H1 (cell line): ENCODE results near the gene TCF7L2. TPM values are rescaled to one million over a fixed set of nuclear protein-coding genes. Genes with fewer than 3 reads are reported as not detected.

Experiments
- CTCF ChIA-PET: fragments of 300-600 bp; sonication (Branson Sonifier 250); formaldehyde crosslinking; loops from one replicate; lab custom pipeline; 2021; ENCODE audit not compliant: partially characterized antibody; lab: Charles Lee
- POLR2A ChIA-PET: fragments of 300-600 bp; sonication (Branson Sonifier 250); formaldehyde crosslinking; loops from one replicate; lab custom pipeline; 2021; ENCODE audit warnings: inconsistent platforms; ENCODE audit not compliant: partially characterized antibody; lab: Charles Lee
- DNase-seq, 2 experiments: peaks; one replicate each; pipeline versions ENCODE4 v3.0.0 to v3.0.0-alpha.2; 2010 to 2022; ENCODE audit warnings: low spot score in 2 of 2, low read depth in 1 of 2, mixed read lengths in 1 of 2
- FAIRE-seq: peaks from 2 replicates; lab custom pipeline; 2011; peaks lifted over from hg19 to GRCh38; lab: Jason Lieb, UNC
- H2AFZ ChIP-seq: 2 replicates; pipeline ENCODE4 v1.8.1; 2012; ENCODE audit warnings: low read length, inconsistent platforms
- H2AK5ac ChIP-seq: 2 replicates; pipeline ENCODE4 v1.6.1; 2013; ENCODE audit warnings: low read depth, low read length
- H2BK120ac ChIP-seq: replicated peaks from 2 replicates; pipeline ENCODE3; 2013; ENCODE audit warnings: low read depth, low read length, inconsistent platforms
- H2BK12ac ChIP-seq: 2 replicates; pipeline ENCODE4 v1.6.1; 2013; ENCODE audit warnings: low read depth, low read length
- H2BK15ac ChIP-seq: 2 replicates; pipeline ENCODE4 v1.6.1; 2013; ENCODE audit warnings: low read length
- H2BK20ac ChIP-seq: 2 replicates; pipeline ENCODE4 v1.6.1; 2013; ENCODE audit warnings: low read length
- H2BK5ac ChIP-seq: 2 replicates; pipeline ENCODE4 v1.6.1; 2013; ENCODE audit warnings: low read depth, low read length
- H3K14ac ChIP-seq: 2 replicates; pipeline ENCODE4 v1.6.1; 2013; ENCODE audit warnings: inconsistent platforms; ENCODE audit not compliant: insufficient read length
- H3K18ac ChIP-seq: 2 replicates; pipeline ENCODE4 v1.6.1; 2013; ENCODE audit warnings: low read length; ENCODE audit errors: extremely low read depth
- H3K23ac ChIP-seq: 2 replicates; pipeline ENCODE4 v1.6.1; 2013; ENCODE audit warnings: inconsistent platforms; ENCODE audit not compliant: insufficient read length
- H3K23me2 ChIP-seq: 2 replicates; pipeline ENCODE4 v1.6.1; 2013; ENCODE audit warnings: low read depth, low read length
- H3K27ac ChIP-seq: 2 replicates; pipeline ENCODE4 v1.6.1; 2011; ENCODE audit warnings: low read depth, low read length, inconsistent platforms
- H3K27me3 ChIP-seq, 4 experiments: replicated peaks in 1 of 4; 1 replicate in 1 of 4; 2 replicates in 3 of 4; pipeline versions ENCODE4 v1.6.1 to v1.8.1; 2011 to 2013; ENCODE audit warnings: low read length in 3 of 4, mild to moderate bottlenecking in 3 of 4, inconsistent platforms in 2 of 4, mixed read lengths in 2 of 4, moderate library complexity in 1 of 4; ENCODE audit not compliant: control insufficient read depth in 3 of 4, insufficient read depth in 3 of 4; ENCODE audit errors: extremely low read depth in 1 of 4
- H3K36me3 ChIP-seq, 4 experiments: 2 replicates each; pipeline versions ENCODE4 v1.6.1 to v1.8.1; 2011 to 2013; ENCODE audit warnings: mild to moderate bottlenecking in 4 of 4, low read length in 3 of 4, moderate library complexity in 2 of 4, control low read depth in 1 of 4, inconsistent platforms in 1 of 4; ENCODE audit not compliant: insufficient read depth in 4 of 4, control insufficient read depth in 2 of 4
- H3K4ac ChIP-seq: replicated peaks from 2 replicates; pipeline ENCODE3; 2013; ENCODE audit warnings: low read length, low read depth, mixed read lengths, inconsistent platforms; ENCODE audit not compliant: insufficient read length
- H3K4me1 ChIP-seq, 4 experiments: replicated peaks in 1 of 4; 1 replicate in 1 of 4; 2 replicates in 3 of 4; pipeline versions ENCODE4 v1.6.1 to v1.8.1; 2011 to 2013; ENCODE audit warnings: low read length in 3 of 4, inconsistent platforms in 2 of 4, mixed read lengths in 1 of 4; ENCODE audit not compliant: insufficient read depth in 4 of 4, control insufficient read depth in 3 of 4
- H3K4me2 ChIP-seq, 2 experiments: 2 replicates each; pipeline versions ENCODE4 v1.6.1 to v1.8.1; 2011 to 2013; ENCODE audit warnings: low read depth in 2 of 2, low read length in 2 of 2, control low read depth in 1 of 2, inconsistent platforms in 1 of 2, mild to moderate bottlenecking in 1 of 2; ENCODE audit not compliant: insufficient read depth in 1 of 2
- H3K4me3 ChIP-seq, 4 experiments: fragments of 200-600, 300-600 bp in 1 of 4; sonication (generic), shearing (Covaris generic), sonication (Bioruptor Twin) in 1 of 4; 2 replicates each; pipeline versions ENCODE4 v1.5.1 to v1.8.1; 2011 to 2016; ENCODE audit warnings: low read length in 4 of 4, low read depth in 3 of 4, control low read depth in 2 of 4, inconsistent platforms in 2 of 4, mild to moderate bottlenecking in 2 of 4, mixed read lengths in 1 of 4, moderate library complexity in 1 of 4; ENCODE audit not compliant: insufficient read depth in 2 of 4; ENCODE audit errors: extremely low read depth in 1 of 4
- H3K56ac ChIP-seq: replicated peaks from 2 replicates; pipeline ENCODE3; 2013; ENCODE audit warnings: low read depth, mild to moderate bottlenecking, mixed read lengths, low read length, inconsistent platforms; ENCODE audit not compliant: insufficient read length
- H3K79me1 ChIP-seq: 2 replicates; pipeline ENCODE4 v1.6.1; 2013; ENCODE audit warnings: low read depth, low read length, control low read depth
- H3K79me2 ChIP-seq, 2 experiments: 2 replicates each; pipeline versions ENCODE4 v1.6.1 to v1.8.1; 2012 to 2013; ENCODE audit warnings: low read length in 2 of 2, mild to moderate bottlenecking in 2 of 2, inconsistent platforms in 1 of 2; ENCODE audit not compliant: insufficient read depth in 2 of 2, control insufficient read depth in 1 of 2
- H3K9ac ChIP-seq, 4 experiments: replicated peaks in 1 of 4; 1 replicate in 1 of 4; 2 replicates in 3 of 4; pipeline versions ENCODE4 v1.6.1 to v1.8.1; 2011 to 2013; ENCODE audit warnings: low read depth in 3 of 4, low read length in 3 of 4, control low read depth in 2 of 4, mild to moderate bottlenecking in 2 of 4, moderate library complexity in 2 of 4, inconsistent platforms in 1 of 4; ENCODE audit errors: extremely low read depth in 1 of 4
- H3K9me3 ChIP-seq, 2 experiments: 2 replicates each; pipeline versions ENCODE4 v1.6.1 to v1.8.1; 2012 to 2013; ENCODE audit warnings: mild to moderate bottlenecking in 2 of 2, moderate library complexity in 2 of 2, control low read depth in 1 of 2, inconsistent platforms in 1 of 2, low read depth in 1 of 2, low read length in 1 of 2, mixed read lengths in 1 of 2; ENCODE audit not compliant: insufficient read depth in 2 of 2
- H4K20me1 ChIP-seq, 2 experiments: replicated peaks in 1 of 2; 2 replicates each; pipeline versions ENCODE3 to v1.8.1; 2011 to 2013; ENCODE audit warnings: inconsistent platforms in 2 of 2, low read length in 2 of 2, mild to moderate bottlenecking in 1 of 2; ENCODE audit not compliant: insufficient read depth in 2 of 2, control insufficient read depth in 1 of 2
- H4K5ac ChIP-seq: 2 replicates; pipeline ENCODE4 v1.6.1; 2013; ENCODE audit warnings: low read length, low read depth, mixed read lengths, inconsistent platforms; ENCODE audit not compliant: insufficient read length
- H4K8ac ChIP-seq: 2 replicates; pipeline ENCODE4 v1.8.0; 2013; ENCODE audit warnings: mild to moderate bottlenecking, moderate library complexity, low read length, inconsistent platforms; ENCODE audit not compliant: insufficient read depth; ENCODE audit errors: extremely low read depth
- H4K91ac ChIP-seq: replicated peaks from 2 replicates; pipeline ENCODE3; 2013; ENCODE audit warnings: low read length, mixed read lengths, inconsistent platforms; ENCODE audit not compliant: insufficient read length
- CBX5 ChIP-seq: fragments of 300-800, 300-1000 bp; sonication (generic); IDR thresholded peaks from 2 replicates; pipeline ENCODE4 v1.7.1; 2016; ENCODE audit warnings: antibody characterized with exemption, low read length, low read depth
- CHD2 ChIP-seq: IDR thresholded peaks from 2 replicates; pipeline ENCODE4 v1.6.1; 2012; ENCODE audit warnings: low read length, improper control_type of control experiment
- JUND ChIP-seq: IDR thresholded peaks from 2 replicates; pipeline ENCODE4 v1.6.1; 2011; ENCODE audit warnings: mild to moderate bottlenecking, improper control_type of control experiment, low read length
- KDM1A ChIP-seq: fragments of 200-600, 300-600 bp; sonication (generic); IDR thresholded peaks from 2 replicates; pipeline ENCODE4 v1.7.1; 2016; ENCODE audit warnings: mild to moderate bottlenecking, low read length, borderline replicate concordance
- MAFK ChIP-seq: IDR thresholded peaks from 2 replicates; pipeline ENCODE4 v1.6.1; 2012; ENCODE audit warnings: low read depth, mild to moderate bottlenecking, improper control_type of control experiment, low read length
- RXRA ChIP-seq: IDR thresholded peaks from 2 replicates; pipeline ENCODE4 v1.6.1; 2011; ENCODE audit warnings: low read depth, mild to moderate bottlenecking, low read length, moderate library complexity; ENCODE audit not compliant: insufficient read depth
- SP1 ChIP-seq: IDR thresholded peaks from 2 replicates; pipeline ENCODE4 v1.6.1; 2011; ENCODE audit warnings: low read depth, low read length
- SRF ChIP-seq: IDR thresholded peaks from 2 replicates; pipeline ENCODE4 v1.6.1; 2011; ENCODE audit warnings: mild to moderate bottlenecking, low read depth, low read length, moderate library complexity
- WGBS, 2 experiments: shearing (Covaris generic) in 1 of 2; methylation state at CpG; one replicate each; pipeline versions ENCODE4 v1.1.6 to v1.1.7; 2013 to 2015; ENCODE audit warnings: low lambda C conversion rate in 2 of 2, mixed read lengths in 2 of 2, inconsistent platforms in 1 of 2, low coverage in 1 of 2, missing lambda C conversion rate in 1 of 2; ENCODE audit not compliant: insufficient replicate concordance in 2 of 2, insufficient coverage in 1 of 2, insufficient read length in 1 of 2; ENCODE audit errors: extremely low coverage in 1 of 2, missing lambda C conversion rate in 1 of 2; 5-methylcytosine and 5-hydroxymethylcytosine counted together
- polyA plus RNA-seq, 7 experiments: library from polyadenylated mRNA; depleted of rRNA in 3 of 7; stranded (reverse) in 5 of 7; unstranded in 2 of 7; fragments of >200 nt in 5 of 7; fragments of 200-250 nt in 2 of 7; gene quantifications; 1 replicate in 5 of 7; 2 replicates in 1 of 7; 4 replicates in 1 of 7; pipeline versions ENCODE4 v1.2.1 to v1.2.3, GENCODE V29; 2011 to 2013; ENCODE audit warnings: missing spikeins in 2 of 7, mixed read lengths in 2 of 7
- total RNA-seq: library from RNA; stranded (reverse); fragmentation: NEBNext Ultra II Directional; extraction: Animal tissue kit (Norgen Biotek cat#: 25700); gene quantifications from 2 replicates; pipeline ENCODE4 v1.2.1, GENCODE V29; 2021

Gene TCF7L2
- total and polyA plus RNA-seq, 2 of the 8 experiments (the other 6 are each of a cell fraction or from before 2014, with no cell fraction given): 33.9 to 67.3 TPM

- no peak overlapping the region for H3K4me2 ChIP-seq
- no peaks in the 10 kb centered on the region for H3K36me3 ChIP-seq
- CTCF ChIA-PET: interaction anchor here (0.5 to 1.0 kb wide), 5 partner anchors 31 to 589 kb away, joined by 3 to 4 read pairs (median 3); no protein-coding TSS in a partner anchor
- H2BK120ac ChIP-seq: no peak overlapping the region
- H3K4me1 ChIP-seq: peaks cover 0 to 19% (median 10%) of the 10 kb centered on the region in 4 experiments; a peak in 5 of 7 replicates
- H4K91ac ChIP-seq: no peak overlapping the region
- no peak overlapping the region for H2BK20ac ChIP-seq
- no peak overlapping the region for H2BK12ac ChIP-seq
- POLR2A ChIA-PET: no interaction called here
- H3K56ac ChIP-seq: no peak overlapping the region
- H2AK5ac ChIP-seq: no peak overlapping the region
- no peak overlapping the region for H3K14ac ChIP-seq
- H3K18ac ChIP-seq: no peak overlapping the region
- no peak for FAIRE-seq
- no peaks in the 10 kb centered on the region for H3K27me3 ChIP-seq
- H3K9me3 ChIP-seq: no peaks in the 10 kb centered on the region
- H2BK5ac ChIP-seq: no peak overlapping the region
- H3K79me2 ChIP-seq: peaks cover 0 to 95% of the 10 kb centered on the region in 2 experiments; a peak in 3 of 4 replicates
- peaks cover 5% of the 10 kb centered on the region for H3K79me1 ChIP-seq
- 93% methylated on average over 10 of the region's 10 CpGs; no CpG with 5 or more reads in 1 of the 2 experiments for WGBS, 2 experiments
- H3K4me3 ChIP-seq: no peak overlapping the region
- no peak overlapping the region for H3K9ac ChIP-seq
- DNase-seq: no peak
- H4K5ac ChIP-seq: no peak overlapping the region
- H3K4ac ChIP-seq: no peak overlapping the region
- no peak overlapping the region for H2AFZ ChIP-seq
- no peak overlapping the region for H4K8ac ChIP-seq
- H3K23ac ChIP-seq: no peak overlapping the region
- no peak overlapping the region for H3K27ac ChIP-seq
- H4K20me1 ChIP-seq: peaks cover 6 to 8% of the 10 kb centered on the region in 2 experiments
- H3K23me2 ChIP-seq: no peaks in the 10 kb centered on the region
- no peak overlapping the region for H2BK15ac ChIP-seq
- no peak for TF ChIP-seq KDM1A
- TF ChIP-seq CBX5: no peak
- no peak for TF ChIP-seq SRF
- no peak for TF ChIP-seq SP1
- no peak for TF ChIP-seq JUND
- no peak for TF ChIP-seq RXRA
- no peak for TF ChIP-seq CHD2
- no peak for TF ChIP-seq MAFK
Observed at GRCh38 chr10:113115556-113115955, 165.5 kb downstream of the TCF7L2 start.
